Keratinocyte (primary cell): Measurements from ENCODE around the gene TGFBI. TPM values are rescaled to one million over a fixed set of nuclear protein-coding genes. Genes with fewer than 3 reads are reported as not detected.

Source experiments
- DNase-seq: peaks from one replicate; pipeline ENCODE4 v3.0.0-alpha.2; 2011; ENCODE audit warnings: low read depth, missing footprints, low spot score
- FAIRE-seq: peaks from 2 replicates; lab custom pipeline; 2011; peaks lifted over from hg19 to GRCh38; lab: Jason Lieb, UNC
- H2AFZ ChIP-seq: 2 replicates; pipeline ENCODE4 v1.6.0; 2012; ENCODE audit warnings: low read length, control low read depth, inconsistent platforms; ENCODE audit not compliant: control insufficient read depth
- H3K27ac ChIP-seq: 2 replicates; pipeline ENCODE4 v1.5.1; 2011; ENCODE audit warnings: low read length; ENCODE audit not compliant: control insufficient read depth, insufficient read depth
- H3K27me3 ChIP-seq: 3 replicates; pipeline ENCODE4 v1.6.0; 2011; ENCODE audit warnings: low read length; ENCODE audit not compliant: control insufficient read depth, insufficient read depth; ENCODE audit errors: extremely low read depth
- H3K36me3 ChIP-seq, 2 experiments: 2 replicates in 1 of 2; 3 replicates in 1 of 2; pipeline ENCODE4 v1.5.1; 2011; ENCODE audit warnings: low read length in 2 of 2, mild to moderate bottlenecking in 1 of 2; ENCODE audit not compliant: control insufficient read depth in 2 of 2, insufficient read depth in 2 of 2; ENCODE audit errors: extremely low read depth in 1 of 2
- H3K4me1 ChIP-seq: 3 replicates; pipeline ENCODE4 v1.5.1; 2011; ENCODE audit warnings: low read length; ENCODE audit not compliant: control insufficient read depth, insufficient read depth; ENCODE audit errors: extremely low read depth
- H3K4me2 ChIP-seq: 3 replicates; pipeline ENCODE4 v1.6.0; 2011; ENCODE audit warnings: low read depth, low read length; ENCODE audit not compliant: control insufficient read depth, insufficient read depth; ENCODE audit errors: extremely low read depth
- H3K4me3 ChIP-seq, 3 experiments: fragments of 200-600 bp in 1 of 3; sonication (generic) in 1 of 3; 2 replicates in 2 of 3; 3 replicates in 1 of 3; pipeline ENCODE4 v1.5.1; 2011 to 2016; ENCODE audit warnings: low read length in 3 of 3, mild to moderate bottlenecking in 3 of 3, control low read depth in 2 of 3, inconsistent platforms in 1 of 3, low read depth in 1 of 3, mixed read lengths in 1 of 3, mixed run types in 1 of 3, moderate library complexity in 1 of 3; ENCODE audit not compliant: control insufficient read depth in 2 of 3, insufficient read depth in 2 of 3; ENCODE audit errors: extremely low read depth in 1 of 3
- H3K79me2 ChIP-seq: 2 replicates; pipeline ENCODE4 v1.6.0; 2012; ENCODE audit warnings: low read length; ENCODE audit not compliant: control insufficient read depth, insufficient read depth
- H3K9ac ChIP-seq: 3 replicates; pipeline ENCODE4 v1.6.0; 2011; ENCODE audit warnings: low read length; ENCODE audit not compliant: control insufficient read depth, insufficient read depth; ENCODE audit errors: extremely low read depth
- H3K9me1 ChIP-seq: 3 replicates; pipeline ENCODE4 v1.6.0; 2011; ENCODE audit warnings: low read length; ENCODE audit not compliant: control insufficient read depth, insufficient read depth; ENCODE audit errors: extremely low read depth
- H3K9me3 ChIP-seq: 2 replicates; pipeline ENCODE4 v1.5.1; 2012; ENCODE audit warnings: low read depth, low read length; ENCODE audit not compliant: control insufficient read depth
- H4K20me1 ChIP-seq: 3 replicates; pipeline ENCODE4 v1.6.0; 2011; ENCODE audit warnings: low read length; ENCODE audit not compliant: control insufficient read depth, insufficient read depth; ENCODE audit errors: extremely low read depth
- CTCF ChIP-seq, 3 experiments: IDR thresholded peaks in 1 of 3; conservative IDR thresholded peaks in 1 of 3; optimal IDR thresholded peaks in 1 of 3; 2 replicates in 2 of 3; 3 replicates in 1 of 3; pipeline versions ENCODE3 to v1.5.1; 2011; ENCODE audit warnings: low read length in 3 of 3, mild to moderate bottlenecking in 3 of 3, moderate library complexity in 2 of 3, control low read depth in 1 of 3, inconsistent platforms in 1 of 3; ENCODE audit not compliant: insufficient read depth in 2 of 3; ENCODE audit errors: extremely low read depth in 1 of 3
- EZH2 ChIP-seq: IDR thresholded peaks from one replicate; pipeline ENCODE4 v1.6.1; 2012; ENCODE audit warnings: inconsistent platforms, mild to moderate bottlenecking, low read length, moderate library complexity
- dilution Hi-C: fragments of 300-500 bp; cut with MboI; formaldehyde crosslinking; loops from one replicate; pipeline ENCODE4 v1.7.0; 2020; ENCODE audit warnings: low sequenced_read_pairs; ENCODE audit not compliant: extremely low pct_ligation_motif_present
- polyA plus RNA-seq, 5 experiments: library from polyadenylated mRNA; depleted of rRNA in 3 of 5; stranded (reverse) in 3 of 5; stranded (forward) in 1 of 5; unstranded in 1 of 5; fragments of >200 nt; gene quantifications; 1 replicate in 1 of 5; 2 replicates in 3 of 5; 3 replicates in 1 of 5; pipeline versions ENCODE4 v1.2.1 to v1.2.3, GENCODE V29; 2011 to 2012; ENCODE audit warnings: missing spikeins in 2 of 5, low read depth in 1 of 5, low replicate concordance in 1 of 5

TGFBI gene
- polyA plus RNA-seq, 1 donor (not counting 4 experiments of a cell fraction or from before 2014, with no cell fraction given): 270 TPM

DNA sequence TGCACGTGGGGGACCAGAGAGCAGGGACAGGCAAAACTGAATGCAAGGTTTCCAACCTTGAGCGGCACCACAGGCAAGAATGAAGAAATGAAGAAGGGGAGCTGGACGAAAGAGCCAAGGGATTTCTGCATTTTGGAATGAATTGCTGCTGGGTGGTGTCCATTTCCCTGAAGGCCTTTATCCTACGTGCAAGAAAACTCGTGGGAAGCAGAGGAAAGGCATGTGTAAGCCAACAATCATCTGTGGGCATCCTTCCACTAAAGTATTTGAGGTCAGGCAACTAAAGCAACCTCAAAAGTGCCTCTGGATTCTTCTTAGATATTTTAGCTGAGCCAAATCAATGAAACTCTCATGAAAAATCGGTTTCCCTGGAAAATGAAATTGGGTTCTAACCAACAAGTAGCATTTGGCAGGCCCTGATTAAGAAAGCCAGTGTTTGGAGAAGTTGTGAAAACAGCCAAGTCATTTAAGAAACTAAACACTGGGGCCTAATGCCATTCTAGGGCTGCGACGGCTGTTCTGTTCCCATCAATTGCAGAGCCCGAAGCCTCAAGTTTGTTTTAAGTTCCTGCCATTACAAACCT is 4.7 kb upstream of the TGFBI start:
- Histone ChIP-seq H3K4me2 (no peak overlapping the region), H3K79me2 (peaks cover 2% of the 10 kb centered on the region), H3K9ac (no peak overlapping the region), H3K4me1 (peaks cover 35% of the 10 kb centered on the region), H3K4me3 (no peak overlapping the region), H3K36me3 (no peaks in the 10 kb centered on the region), H2AFZ (no peak overlapping the region), H3K27ac (no peak overlapping the region), H3K9me1 (no peaks in the 10 kb centered on the region), H4K20me1 (no peaks in the 10 kb centered on the region), H3K9me3 (no peaks in the 10 kb centered on the region), H3K27me3 (no peaks in the 10 kb centered on the region)
- DNase-seq (no peak), FAIRE-seq (no peak)
- dilution Hi-C loops: no loop called here
- no peak for TF ChIP-seq CTCF (optimal IDR thresholded peaks at IDR 0.05 in 1 of 3, IDR thresholded peaks at IDR 0.05 in 1 of 3, conservative IDR thresholded peaks at IDR 0.05 in 1 of 3; ENCODE audit: extremely low read depth in 1 of 3, insufficient read depth in 2 of 3, low read length in 3 of 3)
- TF ChIP-seq EZH2: no peak

- Histone ChIP-seq H3K4me1 (peaks cover 38% of the 10 kb centered on the region), H3K27ac (no peak overlapping the region), H4K20me1 (no peaks in the 10 kb centered on the region), H3K9me1 (no peaks in the 10 kb centered on the region), H2AFZ (no peak overlapping the region), H3K9me3 (no peaks in the 10 kb centered on the region), H3K9ac (no peak overlapping the region), H3K36me3 (no peaks in the 10 kb centered on the region), H3K27me3 (no peaks in the 10 kb centered on the region), H3K79me2 (peaks cover 14% of the 10 kb centered on the region), H3K4me3 (no peak overlapping the region), H3K4me2 (no peak overlapping the region)
- TF ChIP-seq EZH2: no peak
- TF ChIP-seq CTCF (optimal IDR thresholded peaks at IDR 0.05 in 1 of 3, IDR thresholded peaks at IDR 0.05 in 1 of 3, conservative IDR thresholded peaks at IDR 0.05 in 1 of 3; ENCODE audit: extremely low read depth in 1 of 3, insufficient read depth in 2 of 3, low read length in 3 of 3): no peak
- dilution Hi-C loops: no loop called here
- DNase-seq (no peak), FAIRE-seq (no peak)
These were observed 2.9 kb upstream of the TGFBI start for GRCh38 chr5:136025900-136026299.
